Rectal smooth muscle tissue (tissue), 1 donor: ENCODE results near the gene PPP6R2.
"Not testable (repeated sequence)": the region's sequence is repeated elsewhere in the genome, so short reads cannot be mapped to it uniquely, and the experiment has no call there.

Experiments
- H3K27ac ChIP-seq: one replicate; pipeline ENCODE4 v1.7.0; 2013; ENCODE audit warnings: low read depth, low read length, inconsistent platforms
- H3K27me3 ChIP-seq: one replicate; pipeline ENCODE4 v1.7.0; 2013; ENCODE audit warnings: low read length; ENCODE audit not compliant: control insufficient read depth, insufficient read depth
- H3K36me3 ChIP-seq: one replicate; pipeline ENCODE4 v1.7.0; 2013; ENCODE audit warnings: low read length; ENCODE audit not compliant: control insufficient read depth, insufficient read depth
- H3K4me1 ChIP-seq: one replicate; pipeline ENCODE4 v1.7.0; 2013; ENCODE audit warnings: low read length; ENCODE audit not compliant: control insufficient read depth, insufficient read depth
- H3K4me3 ChIP-seq: one replicate; pipeline ENCODE4 v1.7.0; 2013; ENCODE audit warnings: low read length
- H3K9ac ChIP-seq: one replicate; pipeline ENCODE4 v1.7.0; 2013; ENCODE audit warnings: low read length

PPP6R2 gene

GRCh38 chr22:50408311-50408710, 65.2 kb downstream of the PPP6R2 start:
- H3K4me1 ChIP-seq = no peaks in the 10 kb centered on the region
- no peak overlapping the region for H3K4me3 ChIP-seq
- H3K9ac ChIP-seq = no peak overlapping the region
- H3K36me3 ChIP-seq = peaks cover 4% of the 10 kb centered on the region
- H3K27me3 ChIP-seq = no peaks in the 10 kb centered on the region
- no peak overlapping the region for H3K27ac ChIP-seq

GRCh38 chr22:50408954-50409353, 65.8 kb downstream of the PPP6R2 start:
- not testable (repeated sequence) for H3K27ac ChIP-seq, H3K9ac ChIP-seq, H3K36me3 ChIP-seq, H3K27me3 ChIP-seq, H3K4me3 ChIP-seq, H3K4me1 ChIP-seq

DNA sequence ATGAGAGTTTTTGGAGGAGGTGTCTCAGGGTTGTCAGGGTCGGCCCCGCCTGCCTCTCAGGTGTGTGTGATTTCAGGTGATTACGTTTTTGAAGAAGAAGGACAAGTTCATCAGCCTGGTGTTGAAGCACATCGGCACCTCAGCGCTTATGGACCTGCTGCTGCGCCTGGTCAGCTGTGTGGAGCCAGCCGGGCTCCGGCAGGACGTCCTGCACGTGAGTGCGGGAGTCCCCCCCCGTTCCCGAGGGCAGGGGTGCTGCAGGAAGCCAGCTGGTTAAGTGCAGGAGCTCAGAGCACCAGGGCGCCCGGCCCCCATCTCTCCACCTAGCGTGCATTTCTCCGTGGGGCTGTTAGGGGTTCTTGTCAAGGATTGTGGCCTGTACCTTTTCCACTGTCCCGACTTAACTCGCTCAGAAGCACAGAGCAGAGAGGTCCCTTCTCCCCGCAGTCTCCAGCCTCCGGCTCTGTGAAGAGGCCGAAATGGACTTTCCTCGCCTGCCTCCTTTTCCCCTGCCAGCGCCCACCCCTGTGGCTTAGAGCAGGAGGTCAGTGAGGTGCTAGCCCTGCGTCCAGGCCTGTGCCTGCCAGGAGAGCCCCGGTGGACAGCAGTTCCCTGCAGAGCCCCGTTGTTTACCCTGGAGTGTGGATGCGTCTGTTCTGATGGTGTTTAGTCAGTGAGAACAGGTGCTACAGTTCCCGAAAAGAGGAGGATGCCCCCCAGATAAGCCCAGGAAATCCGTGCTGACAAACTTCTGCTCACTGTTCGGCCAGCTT, 71.5 kb downstream of the PPP6R2 start:
- H3K36me3 ChIP-seq = peaks cover 42% of the 10 kb centered on the region
- no peak overlapping the region for H3K27ac ChIP-seq
- no peaks in the 10 kb centered on the region for H3K4me1 ChIP-seq
- H3K27me3 ChIP-seq = no peaks in the 10 kb centered on the region
- H3K4me3 ChIP-seq = no peak overlapping the region
- no peak overlapping the region for H3K9ac ChIP-seq

DNA sequence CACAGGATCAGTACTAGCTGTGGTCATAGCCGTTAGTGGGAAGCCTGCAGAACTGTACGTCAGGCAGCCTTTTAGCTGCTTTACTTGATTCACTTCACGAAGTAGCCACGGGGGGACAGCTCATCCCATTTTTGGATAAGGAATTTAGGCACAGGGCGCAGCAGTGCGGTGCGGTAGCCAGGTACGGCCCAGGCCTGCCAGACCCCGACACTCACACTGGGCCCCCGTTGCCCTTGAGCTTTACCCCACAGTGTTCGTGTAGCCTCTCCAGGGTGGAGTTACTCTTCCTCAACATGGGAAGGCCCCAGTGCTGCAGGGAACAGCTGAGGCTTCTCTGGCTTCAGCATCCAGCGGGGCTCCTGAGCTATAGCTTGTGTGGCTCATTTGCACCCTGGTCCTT, 72.3 kb downstream of the PPP6R2 start:
- H3K27ac ChIP-seq = no peak overlapping the region
- H3K4me1 ChIP-seq = no peaks in the 10 kb centered on the region
- H3K36me3 ChIP-seq = peaks cover 49% of the 10 kb centered on the region
- no peaks in the 10 kb centered on the region for H3K27me3 ChIP-seq
- H3K4me3 ChIP-seq = no peak overlapping the region
- H3K9ac ChIP-seq = no peak overlapping the region

DNA sequence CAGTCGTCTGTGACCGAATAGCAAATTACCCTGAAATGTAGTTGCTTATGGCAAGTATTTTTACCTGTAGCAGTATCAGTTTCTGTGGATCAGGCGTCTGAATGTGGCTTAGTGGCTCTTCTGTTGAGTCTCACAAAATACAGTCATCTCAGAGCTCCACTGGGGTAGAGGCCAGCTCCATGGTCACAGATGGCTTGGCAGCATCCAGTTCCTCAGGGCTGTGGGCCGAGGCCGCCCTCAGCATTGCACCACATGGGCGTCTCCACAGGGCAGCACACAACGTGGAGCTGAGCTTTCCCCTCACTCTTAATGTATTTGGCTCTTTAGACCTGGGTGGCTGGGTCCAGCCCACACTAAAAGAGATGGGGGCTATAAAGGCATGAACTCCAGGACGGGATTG, 73.9 kb downstream of the PPP6R2 start:
- no peak overlapping the region for H3K4me3 ChIP-seq
- H3K4me1 ChIP-seq = no peaks in the 10 kb centered on the region
- H3K27me3 ChIP-seq = no peaks in the 10 kb centered on the region
- H3K9ac ChIP-seq = no peak overlapping the region
- H3K27ac ChIP-seq = no peak overlapping the region
- peaks cover 57% of the 10 kb centered on the region for H3K36me3 ChIP-seq

DNA sequence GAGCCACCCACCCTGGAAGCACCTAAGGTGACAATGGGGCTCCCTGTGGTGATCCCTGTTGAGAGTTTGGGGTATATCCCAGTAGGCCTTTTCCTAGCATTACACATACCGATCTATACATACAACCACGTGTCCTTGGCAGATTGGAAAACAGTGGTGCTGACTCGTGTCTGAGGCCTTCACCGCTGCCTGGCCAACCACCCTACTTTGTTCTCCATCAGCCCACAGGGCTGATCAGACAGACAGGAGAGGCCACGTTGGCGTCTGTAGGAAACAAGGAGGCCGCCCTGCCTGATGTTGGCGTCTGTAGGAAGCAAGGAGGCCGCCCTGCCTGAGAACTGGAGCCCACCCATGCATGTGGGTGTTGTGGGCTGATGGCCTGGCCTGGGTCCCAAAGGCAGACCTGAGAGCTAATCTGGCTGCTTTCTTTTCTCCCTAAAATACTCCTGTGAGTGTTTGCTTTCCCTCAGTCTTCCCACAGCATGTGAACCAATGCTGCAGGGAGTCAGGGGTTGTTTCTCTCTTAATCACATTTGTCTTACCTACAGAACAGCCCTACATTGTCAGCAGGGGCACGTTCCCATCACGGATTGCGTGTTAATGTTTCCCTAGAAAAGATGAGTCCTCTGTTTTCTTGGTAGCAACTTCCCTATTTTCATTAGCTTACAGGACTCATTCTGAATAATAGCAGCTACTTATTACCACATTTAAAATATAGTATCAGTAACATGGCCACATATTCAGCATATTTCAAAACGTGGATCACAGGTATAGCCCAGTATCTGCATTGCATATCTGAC, 74.5 kb downstream of the PPP6R2 start:
- H3K27me3 ChIP-seq = no peaks in the 10 kb centered on the region
- peaks cover 62% of the 10 kb centered on the region for H3K36me3 ChIP-seq
- no peak overlapping the region for H3K27ac ChIP-seq
- no peak overlapping the region for H3K9ac ChIP-seq
- no peaks in the 10 kb centered on the region for H3K4me1 ChIP-seq
- no peak overlapping the region for H3K4me3 ChIP-seq

GRCh38 chr22:50418624-50419023, 75.5 kb downstream of the PPP6R2 start:
- Histone ChIP-seq H3K27me3 (no peaks in the 10 kb centered on the region), H3K4me3 (no peak overlapping the region), H3K4me1 (no peaks in the 10 kb centered on the region), H3K36me3 (peaks cover 70% of the 10 kb centered on the region), H3K27ac (no peak overlapping the region), H3K9ac (no peak overlapping the region)

GRCh38 chr22:50419116-50419515, 76.0 kb downstream of the PPP6R2 start:
- H3K9ac ChIP-seq = no peak overlapping the region
- H3K4me1 ChIP-seq = no peaks in the 10 kb centered on the region
- no peak overlapping the region for H3K27ac ChIP-seq
- H3K36me3 ChIP-seq = peaks cover 69% of the 10 kb centered on the region
- no peaks in the 10 kb centered on the region for H3K27me3 ChIP-seq
- no peak overlapping the region for H3K4me3 ChIP-seq

- peaks cover 63% of the 10 kb centered on the region for H3K36me3 ChIP-seq
- no peak overlapping the region for H3K27ac ChIP-seq
- H3K4me3 ChIP-seq = no peak overlapping the region
- H3K4me1 ChIP-seq = no peaks in the 10 kb centered on the region
- no peak overlapping the region for H3K9ac ChIP-seq
- H3K27me3 ChIP-seq = no peaks in the 10 kb centered on the region
These were observed 76.9 kb downstream of the PPP6R2 start for GRCh38 chr22:50420015-50420414.

DNA sequence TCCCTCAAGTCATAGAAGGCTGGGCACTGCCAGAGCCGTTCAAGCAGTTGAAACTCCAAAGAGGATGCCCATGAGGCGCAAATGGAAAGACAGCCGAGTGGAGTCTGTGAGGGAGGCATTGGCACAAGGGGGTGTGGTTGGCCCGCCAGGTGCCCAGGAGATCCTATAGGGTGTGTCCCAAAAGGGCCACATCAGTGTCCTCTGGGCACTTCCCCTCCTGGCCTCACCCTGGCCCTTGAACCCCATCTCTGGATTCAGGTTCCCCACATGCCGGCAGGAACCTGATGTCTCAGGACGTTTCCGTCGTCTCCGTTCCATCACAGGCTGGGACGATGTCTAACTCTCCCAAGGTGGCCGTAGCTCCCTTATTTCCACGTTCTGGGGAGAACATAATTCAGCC, 77.5 kb downstream of the PPP6R2 start:
- Histone ChIP-seq H3K4me1 (no peaks in the 10 kb centered on the region), H3K27ac (no peak overlapping the region), H3K4me3 (no peak overlapping the region), H3K9ac (no peak overlapping the region), H3K27me3 (no peaks in the 10 kb centered on the region), H3K36me3 (peaks cover 63% of the 10 kb centered on the region)

DNA sequence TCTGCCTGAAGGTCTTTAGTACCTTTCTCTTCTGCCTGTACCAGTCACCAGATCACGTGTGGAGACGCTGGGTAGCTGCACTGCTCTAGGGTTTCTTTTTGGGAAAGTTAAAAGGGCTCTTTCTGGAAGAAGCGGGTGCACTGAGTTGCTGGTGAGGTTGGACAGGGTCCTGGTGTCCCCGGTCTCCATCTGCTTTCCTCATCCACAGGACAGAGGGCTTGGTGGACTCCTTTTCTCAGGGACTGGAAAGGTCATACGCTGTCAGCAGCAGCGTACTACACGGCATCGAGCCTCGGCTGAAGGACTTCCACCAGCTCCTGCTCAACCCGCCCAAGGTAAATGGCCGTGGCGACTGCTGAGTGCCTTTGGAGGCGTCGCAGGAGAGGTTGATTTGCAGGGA, 78.9 kb downstream of the PPP6R2 start:
- Histone ChIP-seq H3K27me3 (no peaks in the 10 kb centered on the region), H3K4me3 (no peak overlapping the region), H3K4me1 (no peaks in the 10 kb centered on the region), H3K27ac (no peak overlapping the region), H3K36me3 (peaks cover 57% of the 10 kb centered on the region), H3K9ac (no peak overlapping the region)

DNA sequence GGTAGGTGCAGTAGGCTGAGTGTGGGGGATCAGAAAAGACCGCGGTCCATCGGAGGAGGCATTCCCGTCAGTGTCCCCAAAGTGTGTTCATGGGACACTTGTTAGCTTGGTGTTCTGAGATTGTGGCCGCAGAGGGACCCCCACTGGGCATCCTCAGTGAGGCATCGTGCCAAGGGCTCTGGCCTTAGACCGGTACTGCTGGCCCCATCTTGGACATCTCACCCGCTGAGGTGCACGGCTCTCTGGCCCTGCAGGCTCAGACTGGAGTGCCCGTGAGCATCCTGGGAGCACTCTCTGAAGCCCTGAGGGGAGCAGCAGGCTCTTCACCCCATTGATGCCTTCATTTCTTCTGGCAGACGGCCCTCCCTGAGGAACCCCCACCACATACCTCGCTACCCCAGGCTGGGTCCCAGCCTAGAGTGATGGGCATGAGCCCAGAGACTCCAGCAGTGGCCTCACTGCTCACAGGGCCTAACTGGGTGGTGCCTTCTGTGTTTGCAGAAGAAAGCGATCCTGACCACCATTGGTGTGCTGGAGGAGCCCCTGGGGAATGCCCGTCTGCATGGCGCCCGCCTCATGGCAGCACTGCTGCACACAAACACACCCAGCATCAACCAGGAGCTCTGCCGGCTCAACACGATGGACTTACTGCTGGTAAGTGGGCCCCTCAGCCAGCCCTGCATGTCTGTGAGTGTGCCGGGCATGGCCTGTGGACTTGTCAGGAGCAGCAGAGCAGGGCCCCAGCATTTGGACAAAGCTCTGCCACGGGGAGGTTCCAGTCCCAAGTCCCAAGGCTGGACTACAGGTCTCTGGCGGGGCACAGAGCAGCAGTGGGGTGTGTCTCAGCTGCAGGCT, 80.1 kb downstream of the PPP6R2 start:
- Histone ChIP-seq H3K36me3 (peaks cover 48% of the 10 kb centered on the region), H3K4me3 (no peak overlapping the region), H3K4me1 (no peaks in the 10 kb centered on the region), H3K27me3 (no peaks in the 10 kb centered on the region), H3K9ac (no peak overlapping the region), H3K27ac (no peak overlapping the region)
